Subcutaneous adipose tissue (tissue), 4 donors: Measurements from ENCODE around the gene HECA. TPM values are rescaled to one million over a fixed set of nuclear protein-coding genes. Genes with fewer than 3 reads are reported as not detected.

Experiments
- CTCF ChIP-seq: fragments of 450-650 bp; IDR thresholded peaks from one replicate; pipeline ENCODE4 v1.5.1; 2016; ENCODE audit warnings: low read depth, mild to moderate bottlenecking, control low read depth, antibody characterized with exemption, moderate library complexity
- total RNA-seq, 4 donors: library from RNA; depleted of rRNA; stranded (reverse); fragments of >200 nt; gene quantifications; one replicate each; pipeline ENCODE4 v1.1.0, GENCODE V29; 2016

The HECA gene
- total RNA-seq, 4 donors from 2014 or later, result 37.5 to 57.1 (median 49.1) TPM

- TF ChIP-seq CTCF, result no peak
These were observed 22.3 kb upstream of the HECA start for GRCh38 chr6:139112561-139112960.

- TF ChIP-seq CTCF, result no peak
These were observed 20.1 kb upstream of the HECA start for GRCh38 chr6:139114746-139115145.

GRCh38 chr6:139115989-139116758 lies 18.7 kb upstream of the HECA start:
- TF ChIP-seq CTCF, result no peak

- no peak for TF ChIP-seq CTCF
These were observed 17.1 kb upstream of the HECA start for GRCh38 chr6:139117734-139118133.

GRCh38 chr6:139119552-139119951 lies 15.3 kb upstream of the HECA start:
- no peak for TF ChIP-seq CTCF

- no peak for TF ChIP-seq CTCF
These were observed 9.8 kb upstream of the HECA start for GRCh38 chr6:139124887-139125672.

- TF ChIP-seq CTCF, result no peak
These were observed 8.6 kb upstream of the HECA start for GRCh38 chr6:139126255-139126654.
